Endodermal cell (in vitro differentiated cells): ENCODE data around the gene ZBP1. TPM values are rescaled to one million over a fixed set of nuclear protein-coding genes. Genes with fewer than 3 reads are reported as not detected.
A peak's percentile ranks its signal among the peaks of the same experiment; 100 is the strongest.

Source experiments
- DNase-seq: peaks from one replicate; pipeline ENCODE4 v3.0.0-alpha.2; 2017
- H3K27ac ChIP-seq: 2 replicates; pipeline ENCODE4 v1.5.1; 2013; ENCODE audit warnings: mild to moderate bottlenecking, low read depth, low read length, moderate library complexity
- H3K27me3 ChIP-seq: 2 replicates; pipeline ENCODE4 v1.6.1; 2013; ENCODE audit warnings: mild to moderate bottlenecking, low read length, moderate library complexity; ENCODE audit not compliant: insufficient read depth, control insufficient read depth, poor library complexity, severe bottlenecking
- H3K36me3 ChIP-seq: 2 replicates; pipeline ENCODE4 v1.7.0; 2013; ENCODE audit warnings: mild to moderate bottlenecking, low read length, moderate library complexity; ENCODE audit not compliant: control insufficient read depth, insufficient read depth
- H3K4me1 ChIP-seq: one replicate; pipeline ENCODE4 v1.7.0; 2013; ENCODE audit warnings: low read length; ENCODE audit not compliant: control insufficient read depth, insufficient read depth
- H3K4me3 ChIP-seq: 2 replicates; pipeline ENCODE4 v1.5.1; 2013; ENCODE audit warnings: mild to moderate bottlenecking, low read length, moderate library complexity
- H3K9ac ChIP-seq: 2 replicates; pipeline ENCODE4 v1.6.1; 2013; ENCODE audit warnings: mild to moderate bottlenecking, low read length, moderate library complexity; ENCODE audit not compliant: poor library complexity, severe bottlenecking; ENCODE audit errors: extremely low read depth
- H3K9me3 ChIP-seq: 2 replicates; pipeline ENCODE4 v1.6.1; 2013; ENCODE audit warnings: mild to moderate bottlenecking, low read length, moderate library complexity; ENCODE audit not compliant: control insufficient read depth
- H3K27ac Mint-ChIP-seq: 2 replicates; pipeline ENCODE4 v1.8.0; 2020; ENCODE audit warnings: mixed read lengths
- H3K27me3 Mint-ChIP-seq: 2 replicates; pipeline ENCODE4 v1.8.0; 2021; ENCODE audit warnings: mild to moderate bottlenecking, mixed read lengths; ENCODE audit not compliant: insufficient read depth
- H3K36me3 Mint-ChIP-seq: 2 replicates; pipeline ENCODE4 v1.8.0; 2020; ENCODE audit warnings: low read depth, mixed read lengths
- H3K4me1 Mint-ChIP-seq: 2 replicates; pipeline ENCODE4 v1.8.0; 2020; ENCODE audit warnings: mixed read lengths
- H3K4me3 Mint-ChIP-seq: 2 replicates; pipeline ENCODE4 v1.8.0; 2020; ENCODE audit warnings: mild to moderate bottlenecking, moderate library complexity, mixed read lengths
- H3K9me3 Mint-ChIP-seq: 2 replicates; pipeline ENCODE4 v1.8.0; 2020; ENCODE audit warnings: mild to moderate bottlenecking, mixed read lengths
- CTCF ChIP-seq: fragments of 200-600 bp; sonication (generic); conservative IDR thresholded peaks from 2 replicates; pipeline ENCODE4 v1.5.0; 2021; ENCODE audit warnings: antibody characterized with exemption, mild to moderate bottlenecking
- WGBS, 2 experiments: methylation state at CpG; one replicate each; pipeline versions ENCODE4 v1.1.5 to v1.1.7; 2013; ENCODE audit warnings: missing lambda C conversion rate in 2 of 2, mixed read lengths in 1 of 2; ENCODE audit not compliant: insufficient coverage in 1 of 2, insufficient read length in 1 of 2; 5-methylcytosine and 5-hydroxymethylcytosine counted together
- total RNA-seq, 2 donors: library from RNA; stranded (reverse); fragmentation: NEBNext Ultra II Directional in 1 of 2; extraction: Animal tissue kit (Norgen Biotek cat#: 25700) in 1 of 2; gene quantifications; 2 replicates in 1 of 2; 3 replicates in 1 of 2; pipeline ENCODE4 v1.2.1, GENCODE V29; 2021

Gene ZBP1
- total RNA-seq, 2 donors from 2014 or later: not detected

GRCh38 chr20:57663681-57664451, 43.6 kb upstream of the ZBP1 start:
- H3K4me1 ChIP-seq: peaks cover 13% of the 10 kb centered on the region
- H3K9me3 ChIP-seq: no peaks in the 10 kb centered on the region
- peaks cover 21% of the 10 kb centered on the region for H3K4me1 Mint-ChIP-seq
- H3K9me3 Mint-ChIP-seq: no peaks in the 10 kb centered on the region
- H3K9ac ChIP-seq: no peak overlapping the region
- peak; percentile 44 for DNase-seq
- no peaks in the 10 kb centered on the region for H3K27me3 ChIP-seq
- peak overlapping the region; percentile 26 for H3K27ac Mint-ChIP-seq
- WGBS, 2 experiments: 94 to 97% methylated on average over 18 to 27 of the region's 27 CpGs
- no peak overlapping the region for H3K4me3 ChIP-seq
- H3K27ac ChIP-seq: peak overlapping the region; percentile 63
- H3K36me3 Mint-ChIP-seq: peaks cover 27% of the 10 kb centered on the region
- no peak overlapping the region for H3K4me3 Mint-ChIP-seq
- H3K36me3 ChIP-seq: peaks cover 49% of the 10 kb centered on the region
- TF ChIP-seq CTCF: no peak
- H3K27me3 Mint-ChIP-seq: no peaks in the 10 kb centered on the region

- peak; percentile 43 for DNase-seq
- no peaks in the 10 kb centered on the region for H3K27me3 ChIP-seq
- peak overlapping the region; percentile 56 for H3K27ac Mint-ChIP-seq
These were observed 43.0 kb upstream of the ZBP1 start for GRCh38 chr20:57663241-57663640.

More at GRCh38 chr20:57663241-57663640, 43.0 kb upstream of the ZBP1 start:
- Mint-ChIP-seq H3K4me1 (peaks cover 15% of the 10 kb centered on the region), H3K36me3 (peaks cover 27% of the 10 kb centered on the region), H3K9me3 (no peaks in the 10 kb centered on the region), H3K27me3 (no peaks in the 10 kb centered on the region), H3K4me3 (no peak overlapping the region)
- 96 to 100% methylated on average over 4 to 9 of the region's 9 CpGs for WGBS, 2 experiments
- peaks cover 9% of the 10 kb centered on the region for H3K4me1 ChIP-seq
- no peak overlapping the region for H3K4me3 ChIP-seq
- no peaks in the 10 kb centered on the region for H3K9me3 ChIP-seq
- no peak overlapping the region for H3K9ac ChIP-seq
- no peak for TF ChIP-seq CTCF
- H3K27ac ChIP-seq: peak overlapping the region; percentile 63
- H3K36me3 ChIP-seq: peaks cover 46% of the 10 kb centered on the region
